GM19193 (cell line): ENCODE results near the gene PET100.

Experiments
- POLR2A ChIP-seq: IDR thresholded peaks from 4 replicates; pipeline ENCODE4 v1.6.1; 2011; ENCODE audit not compliant: insufficient read depth, insufficient read length; ENCODE audit errors: extremely low read depth

Gene PET100

DNA sequence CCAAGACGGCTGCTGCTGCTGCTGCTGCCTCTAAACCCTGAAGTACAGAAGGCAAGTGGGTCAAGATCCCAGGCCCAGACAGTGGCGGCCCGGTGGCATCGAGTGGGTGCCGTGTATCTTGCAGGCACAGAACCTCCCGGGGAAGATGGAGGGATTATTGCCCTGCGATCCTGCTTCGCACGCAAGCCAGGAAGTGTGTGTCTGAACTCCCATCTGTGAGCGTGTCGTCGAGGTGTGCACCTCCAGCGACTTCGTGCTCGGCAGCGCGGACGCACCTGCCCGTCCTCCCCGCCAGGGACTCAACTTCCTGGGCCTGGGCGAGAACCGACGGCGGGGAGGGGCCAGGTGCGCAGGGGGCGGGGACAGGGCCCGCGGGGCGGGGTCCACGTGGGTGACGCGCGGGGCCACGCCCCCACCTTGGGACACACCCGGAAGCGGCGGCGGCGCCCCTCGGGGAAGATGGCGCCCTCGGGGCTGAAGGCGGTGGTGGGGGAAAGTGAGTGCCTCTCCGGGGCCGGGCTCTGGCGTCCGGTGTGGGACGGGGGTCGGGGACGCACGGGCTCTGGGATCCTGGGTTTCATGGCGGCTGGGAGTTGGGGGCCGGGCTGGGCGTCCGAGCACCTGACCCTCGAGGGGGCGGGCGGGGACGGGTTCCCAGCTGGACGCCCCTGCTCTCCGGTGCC lies 7.2 kb downstream of the PET100 start, which contains the start of gene STXBP2:
Gene STXBP2, plus strand, starts transcription at position 420 of the 683 bp plus-strand sequence. Its CDS starts 40 bp downstream, at position 460.
- peak; percentile 90 for TF ChIP-seq POLR2A

DNA sequence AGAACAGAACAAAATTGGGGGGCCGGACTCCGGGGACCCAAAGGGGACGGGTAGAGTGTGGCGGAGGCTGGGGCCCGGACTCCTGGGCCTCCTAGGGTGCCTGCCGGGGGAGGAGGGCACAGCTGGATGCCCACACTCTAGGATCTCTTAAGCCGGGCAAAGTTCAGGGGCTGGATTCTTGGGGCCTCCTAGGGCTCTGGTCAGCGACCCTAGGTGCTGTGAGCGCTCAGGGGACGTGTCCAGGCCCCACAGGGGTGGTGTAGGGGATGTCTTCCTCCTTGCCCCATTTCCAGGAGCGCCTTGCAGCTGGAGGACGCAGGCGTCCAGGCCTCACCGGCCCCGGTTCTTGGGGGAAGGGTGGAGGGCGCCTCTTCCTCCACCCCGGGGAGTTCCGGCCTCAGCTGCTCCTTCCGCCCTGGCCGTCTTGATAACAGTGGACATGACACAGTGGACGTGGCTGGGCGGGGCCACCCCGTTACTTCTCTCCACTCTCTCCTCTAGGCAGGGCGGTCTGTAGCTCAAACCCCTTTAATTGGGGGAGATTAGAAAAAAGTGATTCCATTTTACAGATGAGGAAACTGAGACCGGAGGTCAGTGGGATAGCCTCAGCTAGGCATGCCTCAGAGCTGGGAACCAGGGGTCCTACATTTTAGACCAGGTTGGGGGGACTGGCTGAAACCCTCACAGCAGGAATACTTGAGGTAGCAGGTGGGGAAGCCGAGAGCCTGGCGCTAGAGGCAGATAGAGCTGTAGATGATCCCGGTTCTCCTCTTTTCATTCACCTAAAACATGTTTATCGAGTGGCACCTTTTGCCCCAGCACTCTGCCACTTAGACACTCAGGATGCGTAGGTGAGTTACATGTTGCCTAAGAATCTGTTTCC lies 8.0 kb downstream of the PET100 start:
- no peak for TF ChIP-seq POLR2A

DNA sequence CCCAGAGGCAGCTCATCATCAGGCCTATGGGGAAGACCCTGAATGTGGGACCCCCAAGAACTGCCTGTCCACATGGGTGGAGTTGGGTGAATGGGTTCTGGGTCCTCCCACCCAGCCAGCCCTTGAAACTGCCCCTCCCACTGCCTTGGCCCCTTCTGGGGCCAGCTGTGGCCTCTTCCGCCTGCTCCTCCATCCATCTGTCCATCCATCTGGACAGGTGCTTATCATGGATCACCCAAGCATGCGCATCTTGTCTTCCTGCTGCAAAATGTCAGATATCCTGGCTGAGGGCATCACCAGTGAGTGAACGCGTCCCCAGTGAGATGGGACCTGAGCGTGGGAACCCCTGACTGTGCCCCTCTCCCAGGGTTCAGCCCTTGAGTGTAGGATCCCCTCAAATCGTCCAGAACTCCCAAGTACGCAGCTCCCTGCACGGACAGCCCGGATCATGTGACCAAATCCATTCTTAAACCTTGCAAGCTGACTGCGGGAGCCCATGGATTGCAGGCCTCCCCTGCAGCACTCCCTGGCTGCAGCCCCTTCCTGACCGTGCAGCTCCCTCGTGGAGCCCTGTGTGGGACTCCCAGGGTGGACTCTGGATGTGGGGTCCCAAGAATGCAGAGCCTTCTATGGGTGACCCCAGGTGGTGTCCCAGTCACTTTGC lies 9.3 kb downstream of the PET100 start:
- no peak for TF ChIP-seq POLR2A

DNA sequence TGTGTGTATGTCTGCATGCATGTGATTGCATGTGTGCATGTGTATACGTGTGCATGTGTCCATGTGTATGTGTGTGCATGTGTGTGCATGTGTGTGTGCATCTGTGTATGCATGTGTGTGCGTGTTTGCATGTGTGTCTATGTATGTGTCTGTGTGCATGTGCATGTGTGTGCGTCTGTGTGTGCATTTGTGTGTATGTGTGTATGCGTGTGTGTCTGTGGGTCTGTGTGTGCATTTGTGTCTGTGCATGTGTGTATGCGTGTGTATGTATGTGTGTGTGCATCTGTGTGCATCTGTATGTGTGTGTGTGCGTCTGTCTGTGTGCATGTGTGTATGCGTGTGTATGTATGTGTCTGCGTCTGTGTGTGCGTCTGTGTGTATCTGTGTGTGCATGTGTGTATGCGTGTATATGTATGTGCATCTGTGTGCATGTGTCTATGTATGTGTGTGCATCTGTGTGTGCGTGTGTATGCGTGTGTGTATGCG lies 10.3 kb downstream of the PET100 start:
- no peak for TF ChIP-seq POLR2A

DNA sequence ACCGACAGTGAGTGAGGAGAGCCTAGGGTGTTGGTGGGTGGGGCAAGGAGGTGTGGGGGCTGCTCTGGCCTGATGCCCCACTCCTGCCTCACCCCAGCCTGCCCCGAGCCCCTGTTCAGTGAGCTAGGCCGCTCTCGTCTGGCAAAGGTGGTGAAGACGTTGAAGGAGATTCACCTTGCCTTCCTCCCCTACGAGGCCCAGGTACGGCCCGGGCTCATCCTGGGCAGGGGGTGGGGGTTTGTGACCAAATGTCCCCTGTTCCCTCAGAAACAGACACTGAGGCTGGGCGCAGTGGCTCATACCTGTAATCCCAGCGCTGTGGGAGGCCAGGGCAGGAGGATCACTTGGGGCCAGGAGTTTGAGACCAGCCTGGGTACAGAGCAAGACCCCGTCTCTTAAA lies 11.2 kb downstream of the PET100 start:
- no peak for TF ChIP-seq POLR2A

DNA sequence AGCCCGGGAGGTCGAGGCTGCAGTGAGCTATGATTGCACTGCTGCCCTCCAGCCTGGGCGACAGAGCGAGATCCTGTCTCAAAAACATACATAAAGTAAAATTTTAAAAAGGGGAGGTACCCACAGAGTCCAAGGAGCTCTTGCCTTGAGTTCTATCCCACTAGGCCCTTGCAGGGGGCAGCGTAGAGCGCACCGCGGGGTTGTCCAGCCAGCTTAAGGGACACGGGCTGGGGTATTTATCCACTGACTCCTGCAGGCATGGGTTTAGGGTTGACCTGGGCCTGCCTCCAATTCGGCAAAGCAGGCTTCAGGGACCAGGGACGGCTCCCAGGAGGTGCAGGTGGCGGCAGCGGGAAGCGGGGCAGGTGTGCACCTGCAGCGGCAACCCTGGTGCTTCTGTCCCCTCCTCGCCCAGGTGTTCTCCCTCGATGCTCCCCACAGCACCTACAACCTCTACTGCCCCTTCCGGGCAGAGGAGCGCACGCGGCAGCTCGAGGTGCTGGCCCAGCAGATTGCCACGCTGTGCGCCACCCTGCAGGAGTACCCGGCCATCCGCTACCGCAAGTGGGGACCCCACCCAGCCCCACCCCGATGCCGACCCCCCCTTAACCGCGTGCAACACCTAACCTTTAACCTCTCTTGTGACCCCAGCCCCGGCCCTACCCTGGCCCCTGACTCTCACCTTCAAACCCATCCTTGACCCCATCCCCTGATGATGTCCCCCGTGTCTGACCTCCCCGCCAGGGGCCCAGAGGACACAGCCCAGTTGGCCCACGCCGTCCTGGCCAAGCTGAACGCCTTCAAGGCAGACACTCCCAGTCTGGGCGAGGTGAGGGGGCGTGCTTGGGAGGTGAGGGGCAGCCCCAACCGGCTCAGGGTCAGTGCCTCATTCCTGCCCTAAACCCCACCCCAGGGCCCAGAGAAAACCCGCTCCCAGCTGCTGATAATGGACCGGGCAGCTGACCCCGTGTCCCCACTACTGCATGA lies 12.0 kb downstream of the PET100 start:
- no peak for TF ChIP-seq POLR2A

DNA sequence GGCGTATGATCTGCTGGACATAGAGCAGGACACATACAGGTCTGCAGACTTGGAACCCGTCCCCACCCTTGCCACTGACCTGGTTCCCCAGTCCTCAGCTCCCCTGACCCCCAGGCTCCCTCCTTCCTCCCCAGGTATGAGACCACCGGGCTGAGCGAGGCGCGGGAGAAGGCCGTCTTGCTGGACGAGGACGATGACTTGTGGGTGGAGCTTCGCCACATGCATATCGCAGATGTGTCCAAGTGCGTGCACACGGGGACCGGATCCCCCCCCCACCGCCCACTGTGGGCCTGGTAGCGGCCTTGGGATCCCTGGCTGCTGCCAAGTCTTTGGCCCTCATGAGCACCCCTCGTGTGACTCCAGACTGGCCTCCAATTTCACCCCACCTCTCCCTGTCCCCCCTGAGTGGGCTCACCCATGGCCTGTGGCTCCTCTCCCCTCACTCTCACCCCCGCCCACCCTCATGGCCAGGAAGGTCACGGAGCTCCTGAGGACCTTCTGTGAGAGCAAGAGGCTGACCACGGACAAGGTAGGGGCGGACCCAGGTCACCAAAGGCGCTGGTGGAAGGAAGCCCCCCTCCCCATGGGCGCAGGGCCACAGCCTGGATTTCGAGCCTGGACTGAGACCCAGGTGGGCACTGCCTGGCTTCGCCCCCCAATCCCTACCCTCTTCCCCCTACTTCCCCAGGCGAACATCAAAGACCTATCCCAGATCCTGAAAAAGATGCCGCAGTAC lies 12.9 kb downstream of the PET100 start:
- no peak for TF ChIP-seq POLR2A

DNA sequence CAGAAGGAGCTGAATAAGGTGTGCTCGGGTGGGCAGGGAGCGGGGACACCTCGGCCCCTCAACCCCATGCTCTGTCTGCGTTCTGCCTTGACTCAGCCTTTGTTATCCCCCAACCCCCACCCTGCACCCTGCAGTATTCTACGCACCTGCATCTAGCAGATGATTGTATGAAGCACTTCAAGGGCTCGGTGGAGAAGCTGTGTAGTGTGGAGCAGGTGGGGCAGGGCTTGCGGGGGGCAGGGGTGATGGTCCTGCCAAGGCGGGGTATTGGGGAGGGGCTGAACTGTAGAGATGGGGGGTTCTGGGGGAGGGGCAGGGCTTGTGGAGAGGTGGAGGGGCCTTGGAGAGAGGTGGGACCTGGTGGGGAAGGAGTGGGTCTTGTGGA lies 13.4 kb downstream of the PET100 start:
- TF ChIP-seq POLR2A: no peak

DNA sequence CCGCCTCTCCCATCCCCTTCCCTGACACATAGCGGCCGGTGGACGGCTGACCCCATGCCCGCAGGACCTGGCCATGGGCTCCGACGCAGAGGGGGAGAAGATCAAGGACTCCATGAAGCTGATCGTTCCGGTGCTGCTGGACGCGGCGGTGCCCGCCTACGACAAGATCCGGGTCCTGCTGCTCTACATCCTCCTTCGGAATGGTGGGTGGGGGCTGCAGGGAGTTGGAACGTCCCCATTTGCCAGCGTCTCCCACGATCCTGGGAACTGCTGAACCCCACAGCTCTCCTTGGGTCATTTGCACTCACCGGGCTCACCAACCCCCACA lies 14.9 kb downstream of the PET100 start:
- no peak for TF ChIP-seq POLR2A

DNA sequence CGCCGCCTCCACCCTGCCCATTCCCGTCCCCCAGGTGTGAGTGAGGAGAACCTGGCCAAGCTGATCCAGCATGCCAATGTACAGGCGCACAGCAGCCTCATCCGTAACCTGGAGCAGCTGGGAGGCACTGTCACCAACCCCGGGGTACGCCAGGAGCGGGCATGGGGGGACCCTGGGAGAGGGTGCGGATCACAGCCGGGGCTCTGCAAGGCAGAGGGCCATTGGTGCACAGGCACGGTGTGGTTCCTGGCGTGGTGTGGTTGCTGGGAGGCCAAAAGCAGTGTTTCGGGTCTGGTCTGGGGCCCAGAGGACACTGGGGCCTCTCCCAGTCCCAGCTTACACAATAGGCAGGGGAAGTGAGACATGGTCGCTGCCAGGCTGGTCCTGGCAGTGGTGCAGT lies 15.6 kb downstream of the PET100 start:
- TF ChIP-seq POLR2A: no peak

DNA sequence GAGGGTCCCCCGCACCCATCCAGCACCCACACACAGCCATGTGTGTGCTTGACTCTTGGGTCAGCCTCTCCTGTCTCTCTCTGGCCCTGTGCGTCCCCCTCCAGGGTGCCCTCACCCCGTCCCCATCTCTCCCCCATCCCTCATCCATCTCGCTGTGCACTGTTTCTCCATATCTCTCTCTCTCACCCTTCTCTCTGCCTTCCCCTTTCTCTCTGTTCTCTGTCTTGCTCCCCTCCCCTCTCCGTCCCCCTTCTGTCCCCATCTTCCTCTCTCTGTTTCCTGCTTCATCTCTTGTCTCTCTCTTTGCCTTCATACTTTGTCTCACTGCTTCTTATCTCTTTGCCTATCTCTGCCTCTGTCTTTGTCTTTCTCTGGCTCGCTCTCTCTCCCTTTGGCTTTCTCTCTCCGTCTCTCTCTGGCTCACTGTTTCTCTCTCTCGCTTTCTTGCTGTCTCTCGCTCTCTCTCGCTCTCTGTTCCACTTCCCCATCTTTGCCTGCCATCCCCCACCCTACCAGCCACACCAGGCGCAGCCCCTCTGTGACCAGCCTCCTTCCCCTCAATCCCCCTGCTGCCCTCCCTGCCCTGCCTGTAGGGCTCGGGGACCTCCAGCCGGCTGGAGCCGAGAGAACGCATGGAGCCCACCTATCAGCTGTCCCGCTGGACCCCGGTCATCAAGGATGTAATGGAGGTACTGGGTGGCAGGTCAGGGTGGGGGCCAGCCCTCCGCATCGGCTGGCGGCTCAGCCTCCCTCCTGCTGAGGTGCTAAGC lies 16.2 kb downstream of the PET100 start:
- no peak for TF ChIP-seq POLR2A

DNA sequence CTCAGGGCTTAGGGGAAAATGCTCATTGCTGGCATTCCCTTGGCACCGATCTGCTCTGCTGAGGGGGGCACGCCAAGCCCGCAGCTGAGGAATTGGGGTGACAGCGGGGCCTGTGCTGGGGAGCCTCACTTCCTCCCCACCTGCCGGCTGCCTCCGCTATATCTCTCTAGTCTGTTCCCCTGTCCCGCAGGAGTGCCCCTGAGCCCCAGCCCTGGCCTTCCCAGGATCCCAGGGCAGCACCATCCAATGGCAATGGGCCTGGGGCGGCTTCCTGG lies 16.8 kb downstream of the PET100 start:
- TF ChIP-seq POLR2A: no peak

DNA sequence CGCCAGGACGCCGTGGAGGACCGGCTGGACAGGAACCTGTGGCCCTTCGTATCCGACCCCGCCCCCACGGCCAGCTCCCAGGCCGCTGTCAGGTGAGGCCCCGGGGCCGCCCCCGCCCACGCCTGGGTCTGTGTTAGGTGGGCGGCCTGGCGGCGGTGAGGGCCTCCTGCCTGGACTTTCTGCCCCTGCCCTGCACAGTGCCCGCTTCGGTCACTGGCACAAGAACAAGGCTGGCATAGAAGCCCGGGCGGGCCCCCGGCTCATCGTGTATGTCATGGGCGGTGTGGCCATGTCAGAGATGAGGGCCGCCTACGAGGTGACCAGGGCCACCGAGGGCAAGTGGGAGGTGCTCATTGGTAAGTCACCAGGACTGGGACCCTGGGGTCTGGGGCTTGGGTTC lies 17.6 kb downstream of the PET100 start:
- no peak for TF ChIP-seq POLR2A
